Suprapubic skin (tissue), 3 donors: ENCODE data around the gene ISG15.

Source experiments
- POLR2A ChIP-seq, 2 donors: fragments of 450-650 bp; IDR thresholded peaks; one replicate each; pipeline ENCODE4 v1.6.1; 2017; ENCODE audit warnings: antibody characterized with exemption in 2 of 2, mild to moderate bottlenecking in 2 of 2, moderate library complexity in 2 of 2
- TF ChIP-seq, protein P1 (sequence below), 2 donors: fragments of 200-600 bp in 1 of 2; fragments of 450-650 bp in 1 of 2; sonication (generic) in 1 of 2; IDR thresholded peaks; one replicate each; pipeline ENCODE4 v1.5.1; 2016 to 2019; ENCODE audit warnings: antibody characterized with exemption in 2 of 2, mild to moderate bottlenecking in 1 of 2, moderate library complexity in 1 of 2

DNA sequence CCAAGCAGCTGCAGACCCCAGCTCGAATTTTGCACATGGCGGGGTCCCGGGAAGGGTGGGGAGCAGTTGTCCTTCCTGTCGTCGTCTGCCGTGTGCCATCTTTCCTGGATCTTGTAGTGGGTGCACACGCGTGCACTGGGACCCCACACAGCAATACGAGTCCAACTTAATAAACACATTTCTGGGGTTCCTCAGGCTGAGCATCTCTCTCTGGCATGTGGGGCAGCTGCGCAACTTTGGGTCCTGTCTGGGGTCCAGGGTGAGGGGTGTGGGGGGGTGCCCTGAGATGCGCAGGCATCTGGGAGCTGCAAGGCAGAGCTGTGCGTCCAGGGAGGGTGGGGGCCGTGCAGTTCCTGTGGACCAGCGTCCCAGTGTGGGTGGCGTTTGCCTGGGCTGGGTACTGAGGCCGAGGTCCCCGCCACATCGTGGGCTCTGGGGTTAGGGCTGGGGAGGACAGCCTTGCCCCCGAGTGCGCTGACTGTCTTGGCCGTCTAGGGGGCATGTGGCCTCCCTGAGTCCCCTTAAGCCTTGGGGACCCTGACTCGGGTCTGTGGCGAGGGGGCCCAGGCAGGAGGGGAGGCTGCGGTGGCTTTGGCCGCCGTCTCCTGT is 47.7 kb upstream of the ISG15 start:
- TF ChIP-seq, protein P1, sequence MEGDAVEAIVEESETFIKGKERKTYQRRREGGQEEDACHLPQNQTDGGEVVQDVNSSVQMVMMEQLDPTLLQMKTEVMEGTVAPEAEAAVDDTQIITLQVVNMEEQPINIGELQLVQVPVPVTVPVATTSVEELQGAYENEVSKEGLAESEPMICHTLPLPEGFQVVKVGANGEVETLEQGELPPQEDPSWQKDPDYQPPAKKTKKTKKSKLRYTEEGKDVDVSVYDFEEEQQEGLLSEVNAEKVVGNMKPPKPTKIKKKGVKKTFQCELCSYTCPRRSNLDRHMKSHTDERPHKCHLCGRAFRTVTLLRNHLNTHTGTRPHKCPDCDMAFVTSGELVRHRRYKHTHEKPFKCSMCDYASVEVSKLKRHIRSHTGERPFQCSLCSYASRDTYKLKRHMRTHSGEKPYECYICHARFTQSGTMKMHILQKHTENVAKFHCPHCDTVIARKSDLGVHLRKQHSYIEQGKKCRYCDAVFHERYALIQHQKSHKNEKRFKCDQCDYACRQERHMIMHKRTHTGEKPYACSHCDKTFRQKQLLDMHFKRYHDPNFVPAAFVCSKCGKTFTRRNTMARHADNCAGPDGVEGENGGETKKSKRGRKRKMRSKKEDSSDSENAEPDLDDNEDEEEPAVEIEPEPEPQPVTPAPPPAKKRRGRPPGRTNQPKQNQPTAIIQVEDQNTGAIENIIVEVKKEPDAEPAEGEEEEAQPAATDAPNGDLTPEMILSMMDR (IDR thresholded peaks at IDR 0.05): no peak
- no peak for TF ChIP-seq POLR2A (IDR thresholded peaks at IDR 0.05)
